ENCODE measurements around the gene CD9. TPM values are rescaled to one million over a fixed set of nuclear protein-coding genes. Genes with fewer than 3 reads are reported as not detected.

The CD9 gene
- total and polyA plus RNA-seq, 4 donors = 240 to 425 (median 379) TPM

- no peaks in the 10 kb centered on the region for H3K9me3 ChIP-seq (ENCODE audit: control insufficient read depth in 4 of 4, insufficient read depth in 3 of 4, low read length in 3 of 4)
- WGBS, 2 donors = 57 to 83% methylated on average over 5 of the region's 5 CpGs
Observed at GRCh38 chr12:6250343-6250742, 50.1 kb downstream of the CD9 start.

GRCh38 chr12:6253278-6253677, 53.1 kb downstream of the CD9 start:
- Histone ChIP-seq H3K27me3 (ENCODE audit: control insufficient read depth in 3 of 3, insufficient read depth in 3 of 3, low read length in 2 of 3) (peaks cover 0 to 2% (median 0%) of the 10 kb centered on the region in 3 donors), H3K4me1 (ENCODE audit: control insufficient read depth in 5 of 5, insufficient read depth in 5 of 5, low read length in 5 of 5) (peaks cover 0 to 14% (median 0%) of the 10 kb centered on the region in 5 donors), H3K9me3 (ENCODE audit: control insufficient read depth in 4 of 4, insufficient read depth in 3 of 4, low read length in 3 of 4) (no peaks in the 10 kb centered on the region), H3K36me3 (ENCODE audit: control insufficient read depth in 4 of 4, insufficient read depth in 4 of 4, low read length in 4 of 4) (no peaks in the 10 kb centered on the region), H3K4me3 (no peak overlapping the region), H3K27ac (ENCODE audit: low read depth in 1 of 2, low read length in 1 of 2) (no peak overlapping the region), H3K9ac (ENCODE audit: insufficient read depth in 1 of 2, low read length in 2 of 2) (no peak overlapping the region)
- no peak for ATAC-seq (ENCODE audit: insufficient read depth, low FRiP score)
- no peak for TF ChIP-seq CTCF (IDR thresholded peaks at IDR 0.05; ENCODE audit: control extremely low read depth, extremely low read depth)
- 91 to 98% methylated on average over 6 of the region's 6 CpGs for WGBS, 2 donors
- DNase-seq = no peak

More at GRCh38 chr12:6250343-6250742, 50.1 kb downstream of the CD9 start:
- Histone ChIP-seq H3K36me3 (ENCODE audit: control insufficient read depth in 4 of 4, insufficient read depth in 4 of 4, low read length in 4 of 4) (no peaks in the 10 kb centered on the region), H3K4me3 (no peak overlapping the region), H3K9ac (ENCODE audit: insufficient read depth in 1 of 2, low read length in 2 of 2) (no peak overlapping the region), H3K4me1 (ENCODE audit: control insufficient read depth in 5 of 5, insufficient read depth in 5 of 5, low read length in 5 of 5) (peaks cover 0 to 14% (median 0%) of the 10 kb centered on the region in 5 donors), H3K27me3 (ENCODE audit: control insufficient read depth in 3 of 3, insufficient read depth in 3 of 3, low read length in 2 of 3) (peaks cover 0 to 2% (median 0%) of the 10 kb centered on the region in 3 donors), H3K27ac (ENCODE audit: low read depth in 1 of 2, low read length in 1 of 2) (no peak overlapping the region)
- peak in 1 of 3 donors; percentile 41 for DNase-seq
- ATAC-seq (ENCODE audit: insufficient read depth, low FRiP score) = no peak
- TF ChIP-seq CTCF (IDR thresholded peaks at IDR 0.05; ENCODE audit: control extremely low read depth, extremely low read depth) = no peak

- 89 to 90% methylated on average over 8 of the region's 8 CpGs for WGBS, 2 donors
- no peak overlapping the region for H3K27ac ChIP-seq (ENCODE audit: low read depth in 1 of 2, low read length in 1 of 2)
- no peak for TF ChIP-seq CTCF (IDR thresholded peaks at IDR 0.05; ENCODE audit: control extremely low read depth, extremely low read depth)
- H3K4me1 ChIP-seq (ENCODE audit: control insufficient read depth in 5 of 5, insufficient read depth in 5 of 5, low read length in 5 of 5) = peaks cover 0 to 14% (median 0%) of the 10 kb centered on the region in 5 donors
- no peaks in the 10 kb centered on the region for H3K9me3 ChIP-seq (ENCODE audit: control insufficient read depth in 4 of 4, insufficient read depth in 3 of 4, low read length in 3 of 4)
- no peak overlapping the region for H3K4me3 ChIP-seq
- H3K27me3 ChIP-seq (ENCODE audit: control insufficient read depth in 3 of 3, insufficient read depth in 3 of 3, low read length in 2 of 3) = peaks cover 0 to 2% (median 0%) of the 10 kb centered on the region in 3 donors
- no peak for ATAC-seq (ENCODE audit: insufficient read depth, low FRiP score)
- no peak for DNase-seq
- H3K9ac ChIP-seq (ENCODE audit: insufficient read depth in 1 of 2, low read length in 2 of 2) = no peak overlapping the region
- H3K36me3 ChIP-seq (ENCODE audit: control insufficient read depth in 4 of 4, insufficient read depth in 4 of 4, low read length in 4 of 4) = no peaks in the 10 kb centered on the region
Observed at GRCh38 chr12:6254491-6254890, 54.3 kb downstream of the CD9 start.

- H3K4me3 ChIP-seq = no peak overlapping the region
- H3K4me1 ChIP-seq (ENCODE audit: control insufficient read depth in 5 of 5, insufficient read depth in 5 of 5, low read length in 5 of 5) = no peaks in the 10 kb centered on the region
- H3K27me3 ChIP-seq (ENCODE audit: control insufficient read depth in 3 of 3, insufficient read depth in 3 of 3, low read length in 2 of 3) = no peaks in the 10 kb centered on the region
- no peaks in the 10 kb centered on the region for H3K9me3 ChIP-seq (ENCODE audit: control insufficient read depth in 4 of 4, insufficient read depth in 3 of 4, low read length in 3 of 4)
- no peak overlapping the region for H3K9ac ChIP-seq (ENCODE audit: insufficient read depth in 1 of 2, low read length in 2 of 2)
- no peak for TF ChIP-seq CTCF (IDR thresholded peaks at IDR 0.05; ENCODE audit: control extremely low read depth, extremely low read depth)
- ATAC-seq (ENCODE audit: insufficient read depth, low FRiP score) = no peak
- H3K27ac ChIP-seq (ENCODE audit: low read depth in 1 of 2, low read length in 1 of 2) = no peak overlapping the region
- no peaks in the 10 kb centered on the region for H3K36me3 ChIP-seq (ENCODE audit: control insufficient read depth in 4 of 4, insufficient read depth in 4 of 4, low read length in 4 of 4)
- 95 to 99% methylated on average over 6 of the region's 6 CpGs for WGBS, 2 donors
- no peak for DNase-seq
Observed at GRCh38 chr12:6257007-6257406, 56.8 kb downstream of the CD9 start.

All from lung (tissue), 12 donors.